Dermis microvascular lymphatic vessel endothelial cell (primary cell): ENCODE data around the gene RFC3. TPM values are rescaled to one million over a fixed set of nuclear protein-coding genes. Genes with fewer than 3 reads are reported as not detected.
"Not testable (repeated sequence)": the region's sequence is repeated elsewhere in the genome, so short reads cannot be mapped to it uniquely, and the experiment has no call there.

Source experiments
- DNase-seq, 2 donors: peaks; one replicate each; pipeline versions ENCODE4 v3.0.0 to v3.0.0-alpha.2; 2010; ENCODE audit warnings: low read depth in 2 of 2
- total RNA-seq: library from RNA; depleted of rRNA; stranded (reverse); fragments of >200 nt; gene quantifications from 2 replicates; pipeline ENCODE4 v1.2.1, GENCODE V29; 2014

The RFC3 gene, protein sequence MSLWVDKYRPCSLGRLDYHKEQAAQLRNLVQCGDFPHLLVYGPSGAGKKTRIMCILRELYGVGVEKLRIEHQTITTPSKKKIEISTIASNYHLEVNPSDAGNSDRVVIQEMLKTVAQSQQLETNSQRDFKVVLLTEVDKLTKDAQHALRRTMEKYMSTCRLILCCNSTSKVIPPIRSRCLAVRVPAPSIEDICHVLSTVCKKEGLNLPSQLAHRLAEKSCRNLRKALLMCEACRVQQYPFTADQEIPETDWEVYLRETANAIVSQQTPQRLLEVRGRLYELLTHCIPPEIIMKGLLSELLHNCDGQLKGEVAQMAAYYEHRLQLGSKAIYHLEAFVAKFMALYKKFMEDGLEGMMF
- 8.5 and 10.4 TPM in 2 replicates for total RNA-seq

DNA sequence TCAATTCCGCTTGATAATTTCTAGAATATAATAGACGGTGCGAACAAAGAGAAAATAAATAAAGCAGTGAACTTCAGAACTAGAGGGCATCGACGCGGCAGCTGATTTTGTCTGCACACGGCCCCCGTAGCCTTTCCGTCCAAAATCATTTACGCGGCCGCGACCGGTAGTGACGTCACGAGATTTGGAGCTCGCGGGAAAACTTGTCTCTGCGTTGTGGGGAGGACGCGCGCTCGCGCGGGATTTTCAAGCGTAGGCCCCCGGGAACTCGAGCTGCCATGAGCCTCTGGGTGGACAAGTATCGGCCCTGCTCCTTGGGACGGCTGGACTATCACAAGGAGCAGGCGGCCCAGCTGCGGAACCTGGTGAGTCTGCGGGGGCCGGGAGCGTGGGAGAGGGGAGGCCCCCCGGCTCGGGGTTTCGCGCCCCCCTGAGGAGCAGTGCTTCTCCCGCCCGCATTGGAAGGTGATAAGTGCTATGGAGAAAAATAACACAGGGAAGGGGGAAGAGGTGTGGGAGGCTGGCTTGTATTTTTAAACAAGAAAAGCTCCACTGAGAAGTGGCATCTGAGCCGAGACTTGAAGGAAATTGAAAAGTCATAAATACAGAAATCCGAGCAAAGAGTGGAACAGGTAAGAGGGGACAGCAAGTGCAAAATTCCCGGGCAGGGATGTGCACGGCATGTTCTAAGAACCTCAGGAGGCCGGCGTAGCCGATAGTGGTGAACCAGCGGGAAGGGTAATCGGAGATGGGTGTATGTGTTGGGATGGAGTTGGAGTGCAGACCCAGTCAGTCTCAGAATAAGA is at the start of gene RFC3:
Gene RFC3, plus strand, starts transcription at position 249 of the 806 bp plus-strand sequence. Its CDS starts 30 bp downstream, at position 279.
- DNase-seq = peak; percentile 92 to 93

GRCh38 chr13:33771296-33771695 is 46.7 kb upstream of the RFC3 start:
- no peak for DNase-seq

- no peak for DNase-seq
These were observed 44.0 kb upstream of the RFC3 start for GRCh38 chr13:33773790-33774462.

GRCh38 chr13:33775339-33776108 is 42.4 kb upstream of the RFC3 start:
- DNase-seq = no peak

- DNase-seq = no peak
These were observed 41.6 kb upstream of the RFC3 start for GRCh38 chr13:33776239-33776881.

DNA sequence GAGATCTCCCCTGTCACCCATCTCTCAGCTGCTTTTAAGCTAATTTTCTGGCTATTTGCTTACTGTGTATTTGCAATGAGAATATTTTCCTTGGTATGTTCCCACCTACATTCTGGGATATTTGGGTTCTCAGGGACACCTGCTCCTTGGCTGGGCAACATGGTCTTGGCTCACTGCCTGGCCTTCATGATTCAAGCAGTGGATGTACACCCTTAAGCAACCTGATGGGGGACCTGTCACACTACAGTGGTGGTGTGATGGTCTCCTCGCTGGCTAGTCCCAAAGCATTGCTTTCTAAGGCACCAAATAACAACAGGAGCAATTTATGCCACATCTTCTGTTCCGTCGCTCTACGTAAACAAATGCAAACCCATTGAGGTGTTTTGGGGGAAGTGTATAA is 35.3 kb upstream of the RFC3 start:
- DNase-seq = no peak

DNA sequence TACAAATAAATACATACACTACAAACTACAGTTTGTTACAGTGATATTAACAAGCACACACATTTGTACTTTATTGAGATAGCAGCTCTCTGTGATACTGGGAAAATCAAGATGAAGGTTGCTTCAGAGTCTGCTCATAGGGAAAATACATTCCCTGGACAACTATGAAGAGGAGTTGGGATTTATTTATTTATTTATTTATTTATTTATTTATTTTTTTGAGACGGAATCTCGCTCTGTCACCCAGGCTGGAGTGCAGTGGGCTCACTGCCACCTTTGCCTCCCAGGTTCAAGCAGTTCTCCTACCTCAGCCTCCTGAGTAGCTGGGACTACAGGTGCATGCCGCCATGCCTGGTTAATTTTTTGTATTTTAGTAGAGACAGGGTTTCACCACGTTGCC is 34.7 kb upstream of the RFC3 start:
- not testable (repeated sequence) for DNase-seq

DNA sequence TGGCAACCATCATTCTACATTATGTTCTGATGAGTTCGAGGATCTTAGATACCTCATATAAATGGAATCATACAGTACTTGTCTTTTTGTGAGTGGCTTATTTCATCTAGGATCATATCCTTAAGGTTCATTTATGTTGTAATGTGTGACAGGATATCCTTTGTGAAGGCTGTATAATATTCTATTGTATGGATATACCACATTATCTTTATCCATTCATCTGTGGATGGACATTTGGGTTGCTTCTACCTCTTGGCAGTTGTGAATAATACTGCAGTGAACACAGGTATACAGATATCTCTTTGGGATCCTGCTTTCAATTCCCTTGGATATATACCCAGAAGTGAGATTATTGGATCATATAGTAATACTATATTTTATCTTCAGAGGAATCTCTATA is 33.2 kb upstream of the RFC3 start:
- DNase-seq = no peak

GRCh38 chr13:33785384-33785783 is 32.6 kb upstream of the RFC3 start:
- no peak for DNase-seq

GRCh38 chr13:33787051-33787591 is 30.8 kb upstream of the RFC3 start:
- DNase-seq = no peak

GRCh38 chr13:33789066-33789606 is 28.8 kb upstream of the RFC3 start:
- no peak for DNase-seq

GRCh38 chr13:33789739-33790138 is 28.2 kb upstream of the RFC3 start:
- no peak for DNase-seq

GRCh38 chr13:33793726-33794125 is 24.2 kb upstream of the RFC3 start:
- no peak for DNase-seq

GRCh38 chr13:33794576-33794975 is 23.4 kb upstream of the RFC3 start:
- DNase-seq = peak in 1 of 2 donors; percentile 12

- no peak for DNase-seq
These were observed 21.9 kb upstream of the RFC3 start for GRCh38 chr13:33796095-33796494.

DNA sequence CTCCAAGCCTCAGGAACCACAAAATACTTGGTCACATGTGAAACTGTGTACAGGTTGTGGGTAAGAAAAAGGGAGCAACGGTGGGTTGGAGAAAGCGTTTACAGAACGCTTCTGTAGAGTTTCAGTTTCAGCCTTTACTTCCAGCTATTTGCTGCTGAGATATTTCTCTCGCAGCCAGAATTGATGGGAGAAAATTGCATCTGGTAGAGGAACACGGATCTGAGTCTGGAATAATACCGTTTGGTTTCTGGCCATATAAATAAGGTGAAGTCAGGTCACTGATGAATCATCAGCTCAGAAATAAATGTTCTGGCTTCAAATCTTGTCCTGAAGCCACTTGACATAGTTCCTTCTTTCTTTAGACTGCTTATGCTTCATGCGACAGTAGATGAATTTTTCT is 20.3 kb upstream of the RFC3 start:
- no peak for DNase-seq

DNA sequence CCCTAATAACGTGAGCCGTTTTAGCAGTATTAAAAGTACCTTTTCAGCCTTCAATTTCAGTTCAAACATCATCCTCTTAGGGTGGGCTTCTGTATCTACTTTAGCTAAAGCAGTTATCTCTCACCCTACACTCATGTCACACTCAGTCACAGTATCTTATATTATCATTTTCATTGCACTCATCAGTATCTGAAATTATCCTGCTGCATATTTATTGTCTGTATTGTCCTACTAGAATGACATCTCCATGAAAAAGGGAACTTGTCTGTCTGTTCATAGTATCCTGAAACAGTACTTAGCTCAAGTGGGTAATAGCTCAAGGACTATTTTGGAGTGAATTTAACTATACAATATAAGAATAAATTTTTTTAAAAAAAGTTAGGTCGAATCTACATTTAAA is 19.9 kb upstream of the RFC3 start:
- no peak for DNase-seq

GRCh38 chr13:33799950-33800592 is 17.9 kb upstream of the RFC3 start:
- DNase-seq = peak; percentile 31 to 64

DNA sequence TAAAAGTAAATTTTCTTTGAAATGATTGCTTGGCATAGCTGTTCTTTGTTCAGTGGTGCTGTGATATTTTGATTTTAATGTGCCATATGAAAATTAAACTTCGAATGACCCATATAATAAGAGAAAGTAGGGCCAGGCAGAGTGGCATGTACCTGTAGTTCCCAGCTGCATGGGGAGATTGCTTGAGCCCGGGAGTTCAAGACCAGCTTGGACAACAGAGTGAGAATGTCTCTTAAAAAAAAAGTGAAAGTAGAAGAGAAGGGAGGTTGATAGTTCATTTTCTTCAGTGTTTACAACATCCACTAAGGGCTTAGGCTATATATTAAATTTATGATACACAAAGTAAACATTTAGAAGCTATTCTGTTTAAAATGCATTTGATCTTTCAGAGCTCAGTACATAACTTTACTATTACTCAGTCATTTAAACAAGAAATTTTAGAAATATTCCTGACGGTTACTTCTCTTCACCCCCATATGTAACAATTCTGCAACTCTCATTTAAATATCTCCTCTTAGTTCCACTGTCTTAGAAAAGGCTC is 17.2 kb upstream of the RFC3 start:
- DNase-seq = no peak
